ENCODE data around the gene PNMA8A.

Gene PNMA8A

DNA sequence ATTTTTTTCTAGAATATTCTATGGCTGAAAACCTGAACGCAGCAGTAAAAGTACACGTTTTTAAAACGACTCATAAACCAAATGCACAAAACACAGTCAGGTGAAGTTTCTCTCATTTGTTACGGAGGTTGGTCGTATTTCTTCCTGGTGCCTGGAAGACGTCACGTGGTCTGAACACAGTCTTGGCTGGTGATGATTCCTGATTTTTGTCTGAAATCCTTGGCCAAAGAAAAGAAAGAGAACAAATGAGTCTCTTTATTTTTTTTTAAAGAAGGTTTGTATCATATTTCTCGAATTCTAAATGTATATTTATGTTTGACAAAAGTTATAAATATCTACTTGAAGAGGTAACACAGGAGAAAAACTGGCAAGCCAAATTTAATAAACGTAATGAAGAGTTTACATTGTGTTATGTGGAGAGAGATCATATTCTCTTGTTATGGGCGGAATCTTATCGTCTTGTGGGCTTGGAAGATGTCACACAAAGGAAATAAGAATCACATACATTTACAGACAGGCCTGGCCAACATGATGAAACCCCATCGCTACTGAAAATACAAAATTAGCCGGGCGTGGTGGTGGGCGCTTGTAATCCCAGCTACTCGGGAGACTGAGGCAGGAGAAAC lies 10.0 kb upstream of the PNMA8A start:
- in situ Hi-C loops (cut with MboI; ENCODE audit: low sequenced_read_pairs, unreplicated experiment): no loop called here
- DNase-seq (ENCODE audit: low spot score): no peak
- TF ChIP-seq, protein P1, sequence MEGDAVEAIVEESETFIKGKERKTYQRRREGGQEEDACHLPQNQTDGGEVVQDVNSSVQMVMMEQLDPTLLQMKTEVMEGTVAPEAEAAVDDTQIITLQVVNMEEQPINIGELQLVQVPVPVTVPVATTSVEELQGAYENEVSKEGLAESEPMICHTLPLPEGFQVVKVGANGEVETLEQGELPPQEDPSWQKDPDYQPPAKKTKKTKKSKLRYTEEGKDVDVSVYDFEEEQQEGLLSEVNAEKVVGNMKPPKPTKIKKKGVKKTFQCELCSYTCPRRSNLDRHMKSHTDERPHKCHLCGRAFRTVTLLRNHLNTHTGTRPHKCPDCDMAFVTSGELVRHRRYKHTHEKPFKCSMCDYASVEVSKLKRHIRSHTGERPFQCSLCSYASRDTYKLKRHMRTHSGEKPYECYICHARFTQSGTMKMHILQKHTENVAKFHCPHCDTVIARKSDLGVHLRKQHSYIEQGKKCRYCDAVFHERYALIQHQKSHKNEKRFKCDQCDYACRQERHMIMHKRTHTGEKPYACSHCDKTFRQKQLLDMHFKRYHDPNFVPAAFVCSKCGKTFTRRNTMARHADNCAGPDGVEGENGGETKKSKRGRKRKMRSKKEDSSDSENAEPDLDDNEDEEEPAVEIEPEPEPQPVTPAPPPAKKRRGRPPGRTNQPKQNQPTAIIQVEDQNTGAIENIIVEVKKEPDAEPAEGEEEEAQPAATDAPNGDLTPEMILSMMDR (IDR thresholded peaks at IDR 0.05; ENCODE audit: borderline replicate concordance, control extremely low read depth, extremely low read depth, insufficient read depth, missing control alignments): no peak

DNA sequence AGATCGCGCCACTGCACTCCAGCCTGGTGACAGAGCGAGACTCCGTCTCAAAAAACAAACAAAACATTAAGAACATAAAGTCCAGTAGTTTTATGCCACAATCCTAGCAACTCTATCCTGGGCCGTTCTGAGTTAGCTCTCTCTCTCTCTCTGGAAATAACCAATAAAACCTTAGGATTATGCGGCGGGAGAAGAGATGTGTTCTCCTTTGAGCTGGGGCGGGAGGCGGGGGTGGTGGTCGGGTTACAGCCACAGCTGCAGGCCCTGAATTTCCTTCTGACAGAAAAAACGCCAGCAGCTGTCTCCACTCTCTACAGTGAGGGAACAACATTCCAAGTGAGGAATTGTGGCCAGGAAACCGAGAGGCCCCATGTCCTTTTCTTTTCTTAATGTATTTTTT lies 9.1 kb upstream of the PNMA8A start:
- DNase-seq (ENCODE audit: low spot score): no peak
- TF ChIP-seq, protein P1 (IDR thresholded peaks at IDR 0.05; ENCODE audit: borderline replicate concordance, control extremely low read depth, extremely low read depth, insufficient read depth, missing control alignments): no peak
- in situ Hi-C loops (cut with MboI; ENCODE audit: low sequenced_read_pairs, unreplicated experiment): no loop called here

DNA sequence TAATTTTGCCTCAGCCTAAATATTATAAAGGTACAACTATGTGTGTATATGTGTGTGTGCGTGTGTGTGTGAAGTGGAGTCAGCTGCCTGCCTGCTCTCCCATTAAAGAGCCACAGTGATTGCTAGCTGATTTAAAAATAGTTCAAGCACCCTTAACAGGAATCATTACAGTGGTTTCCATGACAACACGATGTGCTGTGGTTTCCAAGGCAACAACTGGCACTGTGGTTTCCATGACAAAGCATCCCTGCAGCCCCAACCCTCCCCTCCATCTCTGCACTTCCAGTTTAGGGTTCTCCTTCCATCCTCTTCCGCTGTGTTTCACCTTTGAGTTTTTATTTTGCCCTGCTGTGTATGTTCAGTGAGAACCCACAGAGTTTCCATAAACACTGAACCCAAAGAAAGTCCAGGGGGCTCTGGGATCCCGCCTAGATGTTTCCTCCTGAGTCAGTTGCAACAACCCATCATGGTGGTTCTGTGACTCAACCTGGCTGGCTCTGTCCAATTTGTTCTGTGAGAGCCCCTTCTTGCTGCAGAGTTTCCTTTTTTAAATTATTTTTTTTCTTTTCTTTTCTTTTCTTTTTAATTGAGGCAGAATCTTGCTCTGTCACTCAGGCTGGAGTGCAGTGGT lies 7.1 kb upstream of the PNMA8A start:
- TF ChIP-seq, protein P1 (IDR thresholded peaks at IDR 0.05; ENCODE audit: borderline replicate concordance, control extremely low read depth, extremely low read depth, insufficient read depth, missing control alignments): no peak
- no peak for DNase-seq (ENCODE audit: low spot score)
- in situ Hi-C loops (cut with MboI; ENCODE audit: low sequenced_read_pairs, unreplicated experiment): no loop called here

DNA sequence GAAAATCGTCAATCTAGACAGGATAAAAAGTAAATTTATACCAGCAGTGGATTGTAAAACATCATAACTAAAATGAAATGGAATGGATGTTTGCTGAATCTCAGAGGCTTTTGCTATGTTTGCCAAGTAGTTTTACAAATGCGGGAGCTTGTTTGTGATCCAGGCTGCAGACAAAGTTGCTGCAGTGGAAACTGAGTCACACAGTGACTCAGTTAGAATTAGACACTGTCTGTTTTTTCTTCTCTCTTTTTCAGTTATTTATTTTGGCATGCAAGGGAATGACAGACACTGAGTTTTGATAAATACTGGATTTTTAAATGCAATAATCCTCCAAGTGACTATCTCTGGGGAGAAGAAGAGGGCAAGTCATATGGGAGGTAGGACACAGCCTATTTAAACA lies 4.6 kb upstream of the PNMA8A start:
- no peak for DNase-seq (ENCODE audit: low spot score)
- TF ChIP-seq, protein P1 (IDR thresholded peaks at IDR 0.05; ENCODE audit: borderline replicate concordance, control extremely low read depth, extremely low read depth, insufficient read depth, missing control alignments): no peak
- in situ Hi-C loops (cut with MboI; ENCODE audit: low sequenced_read_pairs, unreplicated experiment): no loop called here

DNA sequence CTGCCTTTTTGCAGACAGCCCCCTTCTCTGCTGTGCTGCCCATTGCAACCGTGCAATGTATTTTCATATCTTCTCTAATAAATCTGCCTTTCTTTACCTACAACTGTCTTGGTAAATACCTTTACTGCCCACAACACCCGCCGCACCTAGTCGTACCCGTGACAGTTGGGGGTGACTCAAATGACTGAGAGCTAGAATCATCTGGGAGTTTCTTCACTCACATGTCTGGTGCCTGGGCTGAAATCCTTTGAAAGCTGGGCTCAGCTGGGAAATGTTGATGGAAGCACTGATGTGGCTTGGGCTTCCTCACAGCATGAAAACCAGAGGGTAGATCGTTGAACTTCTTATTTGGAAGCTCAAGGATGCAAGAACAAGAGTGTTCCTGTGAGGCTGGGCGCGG lies 2.8 kb upstream of the PNMA8A start:
- no peak for DNase-seq (ENCODE audit: low spot score)
- TF ChIP-seq, protein P1 (IDR thresholded peaks at IDR 0.05; ENCODE audit: borderline replicate concordance, control extremely low read depth, extremely low read depth, insufficient read depth, missing control alignments): no peak
- in situ Hi-C loops (cut with MboI; ENCODE audit: low sequenced_read_pairs, unreplicated experiment): no loop called here

DNA sequence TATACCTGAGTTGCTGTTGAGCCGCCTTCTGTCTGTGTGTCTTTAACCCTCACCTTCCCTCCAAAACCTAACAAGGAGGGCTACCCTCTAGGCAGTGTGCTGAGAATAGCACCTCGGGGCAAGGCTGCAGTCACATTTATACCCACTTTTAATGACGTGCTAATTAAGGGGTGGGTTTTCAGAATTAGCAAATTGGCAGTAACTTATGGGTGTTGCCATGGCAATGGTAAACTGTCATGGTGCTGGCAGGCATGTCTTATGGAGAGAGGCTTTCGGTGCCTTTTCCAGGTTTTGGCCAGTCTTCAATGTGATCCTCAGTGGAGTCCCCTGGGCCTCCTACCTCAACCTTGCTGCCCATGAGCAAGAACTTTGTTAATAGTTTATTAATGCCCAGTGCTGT lies 1.2 kb upstream of the PNMA8A start:
- TF ChIP-seq, protein P1 (IDR thresholded peaks at IDR 0.05; ENCODE audit: borderline replicate concordance, control extremely low read depth, extremely low read depth, insufficient read depth, missing control alignments): no peak
- in situ Hi-C loops (cut with MboI; ENCODE audit: low sequenced_read_pairs, unreplicated experiment): no loop called here
- DNase-seq (ENCODE audit: low spot score): no peak

Data from GM13976 (cell line).